Measurements from ENCODE around the gene EEF1AKMT4. TPM values are rescaled to one million over a fixed set of nuclear protein-coding genes. Genes with fewer than 3 reads are reported as not detected.

Gene EEF1AKMT4
- total and polyA plus RNA-seq, 10 of the 15 experiments (the other 5 are each of a cell fraction or from before 2014, with no cell fraction given), result 7.5 to 26.8 (median 18.3) TPM

DNA sequence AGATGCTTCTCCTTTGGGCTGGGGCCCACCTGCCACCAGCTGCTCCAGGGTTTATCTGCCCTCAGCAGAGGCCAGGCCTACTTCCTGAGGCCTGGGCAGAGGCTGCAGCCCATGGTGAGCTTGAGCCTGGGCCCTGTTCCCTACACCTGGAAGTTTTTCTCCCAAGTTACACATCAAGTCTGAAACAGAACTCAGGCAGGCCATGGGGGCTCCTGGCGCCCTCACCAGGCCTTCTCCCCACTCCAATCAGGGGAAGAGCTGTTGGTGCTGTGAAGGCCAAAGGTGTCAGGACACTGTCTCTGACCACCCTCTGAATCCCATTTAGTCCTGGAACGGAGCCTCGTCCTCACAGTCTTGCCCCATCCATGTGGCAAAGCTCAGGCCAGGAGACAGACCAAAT lies 12.8 kb upstream of the EEF1AKMT4 start (continued):
- TF ChIP-seq NR2C2 (IDR thresholded peaks at IDR 0.05; ENCODE audit: borderline replicate concordance, control insufficient read depth, insufficient read length, low read depth), result no peak
- no peak for TF ChIP-seq ZNF592 (IDR thresholded peaks at IDR 0.05)
- TF ChIP-seq MXI1 (IDR thresholded peaks at IDR 0.05; ENCODE audit: low read depth, low read length), result no peak
- no peak for TF ChIP-seq SREBF1 (IDR thresholded peaks at IDR 0.05; ENCODE audit: low read length)
- TF ChIP-seq, protein P1, sequence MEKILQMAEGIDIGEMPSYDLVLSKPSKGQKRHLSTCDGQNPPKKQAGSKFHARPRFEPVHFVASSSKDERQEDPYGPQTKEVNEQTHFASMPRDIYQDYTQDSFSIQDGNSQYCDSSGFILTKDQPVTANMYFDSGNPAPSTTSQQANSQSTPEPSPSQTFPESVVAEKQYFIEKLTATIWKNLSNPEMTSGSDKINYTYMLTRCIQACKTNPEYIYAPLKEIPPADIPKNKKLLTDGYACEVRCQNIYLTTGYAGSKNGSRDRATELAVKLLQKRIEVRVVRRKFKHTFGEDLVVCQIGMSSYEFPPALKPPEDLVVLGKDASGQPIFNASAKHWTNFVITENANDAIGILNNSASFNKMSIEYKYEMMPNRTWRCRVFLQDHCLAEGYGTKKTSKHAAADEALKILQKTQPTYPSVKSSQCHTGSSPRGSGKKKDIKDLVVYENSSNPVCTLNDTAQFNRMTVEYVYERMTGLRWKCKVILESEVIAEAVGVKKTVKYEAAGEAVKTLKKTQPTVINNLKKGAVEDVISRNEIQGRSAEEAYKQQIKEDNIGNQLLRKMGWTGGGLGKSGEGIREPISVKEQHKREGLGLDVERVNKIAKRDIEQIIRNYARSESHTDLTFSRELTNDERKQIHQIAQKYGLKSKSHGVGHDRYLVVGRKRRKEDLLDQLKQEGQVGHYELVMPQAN (conservative IDR thresholded peaks at IDR 0.05), result no peak
- TF ChIP-seq MYB (IDR thresholded peaks at IDR 0.05; ENCODE audit: borderline replicate concordance, low read depth, low read length), result no peak
- TF ChIP-seq ZZZ3 (IDR thresholded peaks at IDR 0.05; ENCODE audit: control insufficient read depth, insufficient read length, low read depth), result no peak
- TF ChIP-seq, protein P2, sequence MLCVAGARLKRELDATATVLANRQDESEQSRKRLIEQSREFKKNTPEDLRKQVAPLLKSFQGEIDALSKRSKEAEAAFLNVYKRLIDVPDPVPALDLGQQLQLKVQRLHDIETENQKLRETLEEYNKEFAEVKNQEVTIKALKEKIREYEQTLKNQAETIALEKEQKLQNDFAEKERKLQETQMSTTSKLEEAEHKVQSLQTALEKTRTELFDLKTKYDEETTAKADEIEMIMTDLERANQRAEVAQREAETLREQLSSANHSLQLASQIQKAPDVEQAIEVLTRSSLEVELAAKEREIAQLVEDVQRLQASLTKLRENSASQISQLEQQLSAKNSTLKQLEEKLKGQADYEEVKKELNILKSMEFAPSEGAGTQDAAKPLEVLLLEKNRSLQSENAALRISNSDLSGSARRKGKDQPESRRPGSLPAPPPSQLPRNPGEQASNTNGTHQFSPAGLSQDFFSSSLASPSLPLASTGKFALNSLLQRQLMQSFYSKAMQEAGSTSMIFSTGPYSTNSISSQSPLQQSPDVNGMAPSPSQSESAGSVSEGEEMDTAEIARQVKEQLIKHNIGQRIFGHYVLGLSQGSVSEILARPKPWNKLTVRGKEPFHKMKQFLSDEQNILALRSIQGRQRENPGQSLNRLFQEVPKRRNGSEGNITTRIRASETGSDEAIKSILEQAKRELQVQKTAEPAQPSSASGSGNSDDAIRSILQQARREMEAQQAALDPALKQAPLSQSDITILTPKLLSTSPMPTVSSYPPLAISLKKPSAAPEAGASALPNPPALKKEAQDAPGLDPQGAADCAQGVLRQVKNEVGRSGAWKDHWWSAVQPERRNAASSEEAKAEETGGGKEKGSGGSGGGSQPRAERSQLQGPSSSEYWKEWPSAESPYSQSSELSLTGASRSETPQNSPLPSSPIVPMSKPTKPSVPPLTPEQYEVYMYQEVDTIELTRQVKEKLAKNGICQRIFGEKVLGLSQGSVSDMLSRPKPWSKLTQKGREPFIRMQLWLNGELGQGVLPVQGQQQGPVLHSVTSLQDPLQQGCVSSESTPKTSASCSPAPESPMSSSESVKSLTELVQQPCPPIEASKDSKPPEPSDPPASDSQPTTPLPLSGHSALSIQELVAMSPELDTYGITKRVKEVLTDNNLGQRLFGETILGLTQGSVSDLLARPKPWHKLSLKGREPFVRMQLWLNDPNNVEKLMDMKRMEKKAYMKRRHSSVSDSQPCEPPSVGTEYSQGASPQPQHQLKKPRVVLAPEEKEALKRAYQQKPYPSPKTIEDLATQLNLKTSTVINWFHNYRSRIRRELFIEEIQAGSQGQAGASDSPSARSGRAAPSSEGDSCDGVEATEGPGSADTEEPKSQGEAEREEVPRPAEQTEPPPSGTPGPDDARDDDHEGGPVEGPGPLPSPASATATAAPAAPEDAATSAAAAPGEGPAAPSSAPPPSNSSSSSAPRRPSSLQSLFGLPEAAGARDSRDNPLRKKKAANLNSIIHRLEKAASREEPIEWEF (IDR thresholded peaks at IDR 0.05; ENCODE audit: insufficient replicate concordance, low read depth, low read length), result no peak
- no peak for TF ChIP-seq PKNOX1 (IDR thresholded peaks at IDR 0.05)
